GM23338 (cell line): ENCODE data around the gene ZNF664. TPM values are rescaled to one million over a fixed set of nuclear protein-coding genes. Genes with fewer than 3 reads are reported as not detected.

Source experiments
- ATAC-seq: fragments of 200-7000 bp; cut with Tn5 transposase; 3 replicates; pipeline ENCODE4 v1.9.1; 2020
- DNase-seq: peaks from one replicate; pipeline ENCODE4 v3.0.0-alpha.2; 2015; ENCODE audit warnings: low spot score
- H2AFZ ChIP-seq: fragments of 200-600 bp; sonication (generic); 2 replicates; pipeline ENCODE4 v1.8.0; 2016; ENCODE audit warnings: antibody characterized with exemption, mild to moderate bottlenecking, moderate library complexity
- H3F3A ChIP-seq: fragments of 200-600 bp; sonication (generic); replicated peaks from 2 replicates; pipeline ENCODE4 v1.8.0; 2017; ENCODE audit warnings: antibody characterized with exemption, mixed run types, low read depth
- H3K27ac ChIP-seq: fragments of 200-600 bp; sonication (generic); 2 replicates; pipeline ENCODE4 v1.6.1; 2016; ENCODE audit warnings: low read depth
- H3K27me3 ChIP-seq: fragments of 200-600 bp; sonication (generic); 2 replicates; pipeline ENCODE4 v1.8.0; 2016; ENCODE audit warnings: mild to moderate bottlenecking, mixed run types, moderate library complexity; ENCODE audit not compliant: insufficient read depth
- H3K36me3 ChIP-seq: fragments of 200-600 bp; sonication (generic); 2 replicates; pipeline ENCODE4 v1.8.0; 2016; ENCODE audit warnings: mild to moderate bottlenecking; ENCODE audit not compliant: insufficient read depth
- H3K4me1 ChIP-seq: fragments of 200-600 bp; sonication (generic); 2 replicates; pipeline ENCODE4 v1.8.0; 2016; ENCODE audit warnings: mild to moderate bottlenecking, moderate library complexity; ENCODE audit not compliant: insufficient read depth
- H3K4me2 ChIP-seq: fragments of 200-600 bp; sonication (generic); 2 replicates; pipeline ENCODE4 v1.7.1; 2017; ENCODE audit warnings: mixed run types
- H3K4me3 ChIP-seq: fragments of 200-600 bp; sonication (generic); 2 replicates; pipeline ENCODE4 v1.6.1; 2016; ENCODE audit warnings: mixed run types
- H3K79me2 ChIP-seq: fragments of 200-600 bp; sonication (generic); replicated peaks from 2 replicates; pipeline ENCODE4 v1.8.0; 2017; ENCODE audit warnings: mild to moderate bottlenecking; ENCODE audit not compliant: insufficient read depth
- H3K9me2 ChIP-seq: fragments of 200-600 bp; sonication (generic); 2 replicates; pipeline ENCODE4 v1.8.0; 2017; ENCODE audit not compliant: insufficient read depth
- H4K20me1 ChIP-seq: fragments of 200-600 bp; sonication (generic); replicated peaks from 2 replicates; pipeline ENCODE4 v1.8.0; 2017; ENCODE audit warnings: mild to moderate bottlenecking; ENCODE audit not compliant: insufficient read depth
- H3K27ac Mint-ChIP-seq: 2 replicates; pipeline ENCODE4 v1.8.0; 2020; ENCODE audit warnings: inconsistent platforms, mild to moderate bottlenecking, moderate library complexity, mixed read lengths
- H3K27me3 Mint-ChIP-seq: 3 replicates; pipeline ENCODE4 v1.8.0; 2022; ENCODE audit warnings: low read depth, mild to moderate bottlenecking, moderate library complexity, mixed read lengths, inconsistent platforms; ENCODE audit not compliant: insufficient read depth, poor library complexity
- H3K36me3 Mint-ChIP-seq: 3 replicates; pipeline ENCODE4 v1.8.0; 2021; ENCODE audit warnings: low read depth, mild to moderate bottlenecking, inconsistent platforms, moderate library complexity, mixed read lengths
- H3K4me1 Mint-ChIP-seq: 3 replicates; pipeline ENCODE4 v1.8.0; 2020; ENCODE audit warnings: mild to moderate bottlenecking, inconsistent platforms, mixed read lengths
- H3K4me3 Mint-ChIP-seq: 3 replicates; pipeline ENCODE4 v1.8.0; 2021; ENCODE audit warnings: moderate library complexity, mild to moderate bottlenecking, inconsistent platforms, mixed read lengths
- H3K9me3 Mint-ChIP-seq: 3 replicates; pipeline ENCODE4 v1.8.0; 2020; ENCODE audit warnings: moderate library complexity, mild to moderate bottlenecking, inconsistent platforms, mixed read lengths
- CREB1 ChIP-seq: fragments of 250-450 bp; sonication (Bioruptor Pico); IDR thresholded peaks from 2 replicates; pipeline ENCODE4 v1.5.0; 2020; ENCODE audit warnings: low read depth, mild to moderate bottlenecking, moderate library complexity
- EZH2 ChIP-seq: fragments of 200-600 bp; sonication (generic); IDR thresholded peaks from one replicate; pipeline ENCODE4 v1.8.0; 2017; ENCODE audit warnings: antibody characterized with exemption, mild to moderate bottlenecking, low read depth; ENCODE audit not compliant: unreplicated experiment
- EZH2phosphoT487 ChIP-seq: fragments of 200-600 bp; sonication (generic); IDR thresholded peaks from one replicate; pipeline ENCODE4 v1.8.1; 2018; ENCODE audit warnings: antibody characterized with exemption; ENCODE audit not compliant: unreplicated experiment
- JUNB ChIP-seq: IDR thresholded peaks from one replicate; pipeline ENCODE4 v1.6.1; 2016; ENCODE audit warnings: antibody characterized with exemption; ENCODE audit not compliant: unreplicated experiment
- NANOG ChIP-seq: IDR thresholded peaks from 2 replicates; pipeline ENCODE4 v1.6.1; 2016; ENCODE audit warnings: antibody characterized with exemption, borderline replicate concordance
- POLR2AphosphoS5 ChIP-seq: IDR thresholded peaks from 2 replicates; pipeline ENCODE4 v1.6.1; 2016; ENCODE audit warnings: antibody characterized with exemption, low read depth
- STAT1 ChIP-seq: IDR thresholded peaks from one replicate; pipeline ENCODE4 v1.6.1; 2016; ENCODE audit warnings: antibody characterized with exemption; ENCODE audit not compliant: unreplicated experiment
- ZNF114 ChIP-seq: fragments of 250-450 bp; sonication (Bioruptor Pico); IDR thresholded peaks from 2 replicates; pipeline ENCODE4 v1.5.0; 2020; ENCODE audit warnings: mild to moderate bottlenecking, moderate library complexity
- ZNF331 ChIP-seq: fragments of 250-450 bp; sonication (Bioruptor Pico); IDR thresholded peaks from 2 replicates; pipeline ENCODE4 v1.5.0; 2020; ENCODE audit warnings: low read depth, mild to moderate bottlenecking, moderate library complexity
- polyA plus RNA-seq: library from polyadenylated mRNA; unstranded; fragments of >200 nt; fragmentation: Nextera tagmentation; extraction: Ambion mirVana; gene quantifications from 2 replicates; pipeline ENCODE4 v1.2.1, GENCODE V29; 2016
- total RNA-seq: library from RNA; depleted of rRNA; stranded (reverse); fragments of >200 nt; shearing (Covaris generic); gene quantifications from 2 replicates; pipeline ENCODE4 v1.2.3, GENCODE V29; 2014
- TF ChIP-seq, protein P1 (sequence below): fragments of 250-450 bp; sonication (Bioruptor Pico); IDR thresholded peaks from 2 replicates; pipeline ENCODE4 v1.5.0; 2020; ENCODE audit warnings: mild to moderate bottlenecking, moderate library complexity
- TF ChIP-seq, protein P2 (sequence below), 2 experiments: fragments of 200-600 bp in 1 of 2; sonication (generic) in 1 of 2; conservative IDR thresholded peaks; 2 replicates each; pipeline versions ENCODE4 v1.5.1 to v1.6.1; 2016 to 2017; ENCODE audit warnings: antibody characterized with exemption in 2 of 2, low read depth in 2 of 2, mild to moderate bottlenecking in 2 of 2, moderate library complexity in 1 of 2
- TF ChIP-seq, protein P3 (sequence below): IDR thresholded peaks from 2 replicates; pipeline ENCODE4 v1.6.1; 2016; ENCODE audit warnings: antibody characterized with exemption
- TF ChIP-seq, protein P4 (sequence below): IDR thresholded peaks from one replicate; pipeline ENCODE4 v1.6.1; 2018; ENCODE audit warnings: antibody characterized with exemption; ENCODE audit not compliant: unreplicated experiment

ZNF664 gene
- total and polyA plus RNA-seq, 2 experiments from 2014 or later: 8.1 to 35.2 TPM

DNA sequence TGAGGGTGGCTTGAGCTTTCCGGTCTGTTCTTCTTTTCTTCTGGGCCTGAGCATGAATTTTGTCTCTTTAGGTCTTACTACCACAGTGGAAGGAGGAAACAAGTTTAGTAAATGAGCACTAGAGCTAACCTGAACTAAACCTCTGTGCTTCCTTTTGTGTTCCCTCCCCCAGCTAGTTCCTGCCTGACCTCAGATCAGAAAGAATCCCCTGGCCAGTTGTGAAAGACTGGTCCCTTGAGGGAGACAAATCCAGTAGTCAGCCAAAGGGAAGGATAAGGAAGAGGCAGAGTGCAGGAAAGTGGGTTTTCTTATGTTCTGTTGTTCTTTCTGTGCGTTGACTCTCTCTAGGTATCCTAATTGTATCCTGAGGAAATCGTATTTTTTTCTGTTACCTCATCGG, 17.5 kb downstream of the ZNF664 start:
- ATAC-seq (no peak), DNase-seq (no peak)
- H3K36me3 Mint-ChIP-seq: peaks cover 11% of the 10 kb centered on the region; the same call in 2 of the 3 replicates
- H3K4me3 Mint-ChIP-seq: no peak overlapping the region
- H2AFZ ChIP-seq: no peak overlapping the region
- H3K4me3 ChIP-seq: no peak overlapping the region
- H3K4me1 Mint-ChIP-seq: peaks cover 11% of the 10 kb centered on the region
- 0 out of 2 replicates have a peak, but pooled peaks cover 8% of the 10 kb centered on the region for H3K79me2 ChIP-seq
- peaks cover 11% of the 10 kb centered on the region for H4K20me1 ChIP-seq
- H3K27me3 ChIP-seq: no peaks in the 10 kb centered on the region
- no peak overlapping the region for H3K4me2 ChIP-seq
- TF ChIP-seq, protein P1, sequence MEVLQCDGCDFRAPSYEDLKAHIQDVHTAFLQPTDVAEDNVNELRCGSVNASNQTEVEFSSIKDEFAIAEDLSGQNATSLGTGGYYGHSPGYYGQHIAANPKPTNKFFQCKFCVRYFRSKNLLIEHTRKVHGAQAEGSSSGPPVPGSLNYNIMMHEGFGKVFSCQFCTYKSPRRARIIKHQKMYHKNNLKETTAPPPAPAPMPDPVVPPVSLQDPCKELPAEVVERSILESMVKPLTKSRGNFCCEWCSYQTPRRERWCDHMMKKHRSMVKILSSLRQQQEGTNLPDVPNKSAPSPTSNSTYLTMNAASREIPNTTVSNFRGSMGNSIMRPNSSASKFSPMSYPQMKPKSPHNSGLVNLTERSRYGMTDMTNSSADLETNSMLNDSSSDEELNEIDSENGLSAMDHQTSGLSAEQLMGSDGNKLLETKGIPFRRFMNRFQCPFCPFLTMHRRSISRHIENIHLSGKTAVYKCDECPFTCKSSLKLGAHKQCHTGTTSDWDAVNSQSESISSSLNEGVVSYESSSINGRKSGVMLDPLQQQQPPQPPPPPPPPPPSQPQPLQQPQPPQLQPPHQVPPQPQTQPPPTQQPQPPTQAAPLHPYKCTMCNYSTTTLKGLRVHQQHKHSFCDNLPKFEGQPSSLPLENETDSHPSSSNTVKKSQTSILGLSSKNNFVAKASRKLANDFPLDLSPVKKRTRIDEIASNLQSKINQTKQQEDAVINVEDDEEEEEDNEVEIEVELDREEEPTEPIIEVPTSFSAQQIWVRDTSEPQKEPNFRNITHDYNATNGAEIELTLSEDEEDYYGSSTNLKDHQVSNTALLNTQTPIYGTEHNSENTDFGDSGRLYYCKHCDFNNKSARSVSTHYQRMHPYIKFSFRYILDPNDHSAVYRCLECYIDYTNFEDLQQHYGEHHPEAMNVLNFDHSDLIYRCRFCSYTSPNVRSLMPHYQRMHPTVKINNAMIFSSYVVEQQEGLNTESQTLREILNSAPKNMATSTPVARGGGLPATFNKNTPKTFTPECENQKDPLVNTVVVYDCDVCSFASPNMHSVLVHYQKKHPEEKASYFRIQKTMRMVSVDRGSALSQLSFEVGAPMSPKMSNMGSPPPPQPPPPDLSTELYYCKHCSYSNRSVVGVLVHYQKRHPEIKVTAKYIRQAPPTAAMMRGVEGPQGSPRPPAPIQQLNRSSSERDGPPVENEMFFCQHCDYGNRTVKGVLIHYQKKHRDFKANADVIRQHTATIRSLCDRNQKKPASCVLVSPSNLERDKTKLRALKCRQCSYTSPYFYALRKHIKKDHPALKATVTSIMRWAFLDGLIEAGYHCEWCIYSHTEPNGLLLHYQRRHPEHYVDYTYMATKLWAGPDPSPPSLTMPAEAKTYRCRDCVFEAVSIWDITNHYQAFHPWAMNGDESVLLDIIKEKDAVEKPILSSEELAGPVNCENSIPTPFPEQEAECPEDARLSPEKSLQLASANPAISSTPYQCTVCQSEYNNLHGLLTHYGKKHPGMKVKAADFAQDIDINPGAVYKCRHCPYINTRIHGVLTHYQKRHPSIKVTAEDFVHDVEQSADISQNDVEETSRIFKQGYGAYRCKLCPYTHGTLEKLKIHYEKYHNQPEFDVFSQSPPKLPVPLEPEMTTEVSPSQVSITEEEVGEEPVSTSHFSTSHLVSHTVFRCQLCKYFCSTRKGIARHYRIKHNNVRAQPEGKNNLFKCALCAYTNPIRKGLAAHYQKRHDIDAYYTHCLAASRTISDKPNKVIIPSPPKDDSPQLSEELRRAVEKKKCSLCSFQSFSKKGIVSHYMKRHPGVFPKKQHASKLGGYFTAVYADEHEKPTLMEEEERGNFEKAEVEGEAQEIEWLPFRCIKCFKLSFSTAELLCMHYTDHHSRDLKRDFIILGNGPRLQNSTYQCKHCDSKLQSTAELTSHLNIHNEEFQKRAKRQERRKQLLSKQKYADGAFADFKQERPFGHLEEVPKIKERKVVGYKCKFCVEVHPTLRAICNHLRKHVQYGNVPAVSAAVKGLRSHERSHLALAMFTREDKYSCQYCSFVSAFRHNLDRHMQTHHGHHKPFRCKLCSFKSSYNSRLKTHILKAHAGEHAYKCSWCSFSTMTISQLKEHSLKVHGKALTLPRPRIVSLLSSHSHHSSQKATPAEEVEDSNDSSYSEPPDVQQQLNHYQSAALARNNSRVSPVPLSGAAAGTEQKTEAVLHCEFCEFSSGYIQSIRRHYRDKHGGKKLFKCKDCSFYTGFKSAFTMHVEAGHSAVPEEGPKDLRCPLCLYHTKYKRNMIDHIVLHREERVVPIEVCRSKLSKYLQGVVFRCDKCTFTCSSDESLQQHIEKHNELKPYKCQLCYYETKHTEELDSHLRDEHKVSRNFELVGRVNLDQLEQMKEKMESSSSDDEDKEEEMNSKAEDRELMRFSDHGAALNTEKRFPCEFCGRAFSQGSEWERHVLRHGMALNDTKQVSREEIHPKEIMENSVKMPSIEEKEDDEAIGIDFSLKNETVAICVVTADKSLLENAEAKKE (CRISPR knock-in tag): no peak
- no peak for TF ChIP-seq POLR2AphosphoS5
- TF ChIP-seq, protein P2, sequence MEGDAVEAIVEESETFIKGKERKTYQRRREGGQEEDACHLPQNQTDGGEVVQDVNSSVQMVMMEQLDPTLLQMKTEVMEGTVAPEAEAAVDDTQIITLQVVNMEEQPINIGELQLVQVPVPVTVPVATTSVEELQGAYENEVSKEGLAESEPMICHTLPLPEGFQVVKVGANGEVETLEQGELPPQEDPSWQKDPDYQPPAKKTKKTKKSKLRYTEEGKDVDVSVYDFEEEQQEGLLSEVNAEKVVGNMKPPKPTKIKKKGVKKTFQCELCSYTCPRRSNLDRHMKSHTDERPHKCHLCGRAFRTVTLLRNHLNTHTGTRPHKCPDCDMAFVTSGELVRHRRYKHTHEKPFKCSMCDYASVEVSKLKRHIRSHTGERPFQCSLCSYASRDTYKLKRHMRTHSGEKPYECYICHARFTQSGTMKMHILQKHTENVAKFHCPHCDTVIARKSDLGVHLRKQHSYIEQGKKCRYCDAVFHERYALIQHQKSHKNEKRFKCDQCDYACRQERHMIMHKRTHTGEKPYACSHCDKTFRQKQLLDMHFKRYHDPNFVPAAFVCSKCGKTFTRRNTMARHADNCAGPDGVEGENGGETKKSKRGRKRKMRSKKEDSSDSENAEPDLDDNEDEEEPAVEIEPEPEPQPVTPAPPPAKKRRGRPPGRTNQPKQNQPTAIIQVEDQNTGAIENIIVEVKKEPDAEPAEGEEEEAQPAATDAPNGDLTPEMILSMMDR (conservative IDR thresholded peaks at IDR 0.05; ENCODE audit: low read depth in 2 of 2): no peak
- TF ChIP-seq, protein P3, sequence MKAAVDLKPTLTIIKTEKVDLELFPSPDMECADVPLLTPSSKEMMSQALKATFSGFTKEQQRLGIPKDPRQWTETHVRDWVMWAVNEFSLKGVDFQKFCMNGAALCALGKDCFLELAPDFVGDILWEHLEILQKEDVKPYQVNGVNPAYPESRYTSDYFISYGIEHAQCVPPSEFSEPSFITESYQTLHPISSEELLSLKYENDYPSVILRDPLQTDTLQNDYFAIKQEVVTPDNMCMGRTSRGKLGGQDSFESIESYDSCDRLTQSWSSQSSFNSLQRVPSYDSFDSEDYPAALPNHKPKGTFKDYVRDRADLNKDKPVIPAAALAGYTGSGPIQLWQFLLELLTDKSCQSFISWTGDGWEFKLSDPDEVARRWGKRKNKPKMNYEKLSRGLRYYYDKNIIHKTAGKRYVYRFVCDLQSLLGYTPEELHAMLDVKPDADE: no peak
- TF ChIP-seq CREB1 (CRISPR knock-in tag): no peak
- TF ChIP-seq, protein P4, sequence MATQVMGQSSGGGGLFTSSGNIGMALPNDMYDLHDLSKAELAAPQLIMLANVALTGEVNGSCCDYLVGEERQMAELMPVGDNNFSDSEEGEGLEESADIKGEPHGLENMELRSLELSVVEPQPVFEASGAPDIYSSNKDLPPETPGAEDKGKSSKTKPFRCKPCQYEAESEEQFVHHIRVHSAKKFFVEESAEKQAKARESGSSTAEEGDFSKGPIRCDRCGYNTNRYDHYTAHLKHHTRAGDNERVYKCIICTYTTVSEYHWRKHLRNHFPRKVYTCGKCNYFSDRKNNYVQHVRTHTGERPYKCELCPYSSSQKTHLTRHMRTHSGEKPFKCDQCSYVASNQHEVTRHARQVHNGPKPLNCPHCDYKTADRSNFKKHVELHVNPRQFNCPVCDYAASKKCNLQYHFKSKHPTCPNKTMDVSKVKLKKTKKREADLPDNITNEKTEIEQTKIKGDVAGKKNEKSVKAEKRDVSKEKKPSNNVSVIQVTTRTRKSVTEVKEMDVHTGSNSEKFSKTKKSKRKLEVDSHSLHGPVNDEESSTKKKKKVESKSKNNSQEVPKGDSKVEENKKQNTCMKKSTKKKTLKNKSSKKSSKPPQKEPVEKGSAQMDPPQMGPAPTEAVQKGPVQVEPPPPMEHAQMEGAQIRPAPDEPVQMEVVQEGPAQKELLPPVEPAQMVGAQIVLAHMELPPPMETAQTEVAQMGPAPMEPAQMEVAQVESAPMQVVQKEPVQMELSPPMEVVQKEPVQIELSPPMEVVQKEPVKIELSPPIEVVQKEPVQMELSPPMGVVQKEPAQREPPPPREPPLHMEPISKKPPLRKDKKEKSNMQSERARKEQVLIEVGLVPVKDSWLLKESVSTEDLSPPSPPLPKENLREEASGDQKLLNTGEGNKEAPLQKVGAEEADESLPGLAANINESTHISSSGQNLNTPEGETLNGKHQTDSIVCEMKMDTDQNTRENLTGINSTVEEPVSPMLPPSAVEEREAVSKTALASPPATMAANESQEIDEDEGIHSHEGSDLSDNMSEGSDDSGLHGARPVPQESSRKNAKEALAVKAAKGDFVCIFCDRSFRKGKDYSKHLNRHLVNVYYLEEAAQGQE: no peak
- TF ChIP-seq EZH2: no peak
- no peak for TF ChIP-seq NANOG
- no peak for TF ChIP-seq EZH2phosphoT487
- no peak for TF ChIP-seq JUNB
- no peak for TF ChIP-seq STAT1
- TF ChIP-seq ZNF331 (CRISPR knock-in tag): no peak
- TF ChIP-seq ZNF114: no peak
- no peaks in the 10 kb centered on the region for H3K9me3 Mint-ChIP-seq
- H3K27me3 Mint-ChIP-seq: no peaks in the 10 kb centered on the region
- no peaks in the 10 kb centered on the region for H3K4me1 ChIP-seq
- no peak overlapping the region for H3K27ac ChIP-seq
- no peak overlapping the region for H3K27ac Mint-ChIP-seq
- no peaks in the 10 kb centered on the region for H3K9me2 ChIP-seq
- H3K36me3 ChIP-seq: no peaks in the 10 kb centered on the region
- no peaks in the 10 kb centered on the region for H3F3A ChIP-seq
